ENCODE results near the gene BCDIN3D.

DNA sequence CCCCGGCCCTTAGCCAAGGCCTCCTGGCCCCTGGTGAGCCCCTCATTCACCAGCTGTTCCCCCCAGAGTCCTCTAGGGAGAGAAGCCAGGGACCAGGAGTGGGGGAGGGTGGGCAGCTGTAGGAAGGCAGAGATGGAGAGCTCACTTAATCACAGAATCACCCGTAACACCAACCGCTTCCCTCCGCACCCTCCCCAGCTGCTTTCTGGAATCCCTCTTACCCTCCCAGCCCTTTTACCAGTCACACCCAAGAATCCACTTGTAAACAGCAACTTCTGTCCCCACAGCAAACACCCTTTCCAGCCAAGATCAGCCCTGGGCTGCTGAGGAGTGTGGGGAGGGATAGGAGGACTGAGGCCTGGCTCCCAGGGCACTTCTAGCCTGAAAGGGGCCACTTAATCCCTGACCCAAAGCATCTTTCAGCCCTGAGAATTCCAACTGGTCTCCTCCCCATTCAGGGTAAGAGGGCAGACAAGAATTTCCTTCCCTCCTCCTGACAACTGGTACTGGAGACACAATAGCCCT lies 33.5 kb downstream of the BCDIN3D start:
- TF ChIP-seq MEF2A (IDR thresholded peaks at IDR 0.05; ENCODE audit: borderline replicate concordance, low read depth) (no peak), TEAD4 (IDR thresholded peaks at IDR 0.05; ENCODE audit: borderline replicate concordance, insufficient read depth) (no peak), GABPA (IDR thresholded peaks at IDR 0.05; ENCODE audit: low read depth) (no peak), CHD2 (IDR thresholded peaks at IDR 0.05; ENCODE audit: low read length, partially characterized antibody) (no peak)
- TF ChIP-seq, protein P1, sequence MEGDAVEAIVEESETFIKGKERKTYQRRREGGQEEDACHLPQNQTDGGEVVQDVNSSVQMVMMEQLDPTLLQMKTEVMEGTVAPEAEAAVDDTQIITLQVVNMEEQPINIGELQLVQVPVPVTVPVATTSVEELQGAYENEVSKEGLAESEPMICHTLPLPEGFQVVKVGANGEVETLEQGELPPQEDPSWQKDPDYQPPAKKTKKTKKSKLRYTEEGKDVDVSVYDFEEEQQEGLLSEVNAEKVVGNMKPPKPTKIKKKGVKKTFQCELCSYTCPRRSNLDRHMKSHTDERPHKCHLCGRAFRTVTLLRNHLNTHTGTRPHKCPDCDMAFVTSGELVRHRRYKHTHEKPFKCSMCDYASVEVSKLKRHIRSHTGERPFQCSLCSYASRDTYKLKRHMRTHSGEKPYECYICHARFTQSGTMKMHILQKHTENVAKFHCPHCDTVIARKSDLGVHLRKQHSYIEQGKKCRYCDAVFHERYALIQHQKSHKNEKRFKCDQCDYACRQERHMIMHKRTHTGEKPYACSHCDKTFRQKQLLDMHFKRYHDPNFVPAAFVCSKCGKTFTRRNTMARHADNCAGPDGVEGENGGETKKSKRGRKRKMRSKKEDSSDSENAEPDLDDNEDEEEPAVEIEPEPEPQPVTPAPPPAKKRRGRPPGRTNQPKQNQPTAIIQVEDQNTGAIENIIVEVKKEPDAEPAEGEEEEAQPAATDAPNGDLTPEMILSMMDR (IDR thresholded peaks at IDR 0.05): no peak
